ENCODE data around the gene POMZP3. TPM values are rescaled to one million over a fixed set of nuclear protein-coding genes. Genes with fewer than 3 reads are reported as not detected.
"Not testable (repeated sequence)": the region's sequence is repeated elsewhere in the genome, so short reads cannot be mapped to it uniquely, and the experiment has no call there.

POMZP3 gene
- 9.5 TPM for polyA plus RNA-seq (2012; ENCODE audit: insufficient read depth, insufficient read length)

- DNase-seq (ENCODE audit: low read depth, low spot score) = not testable (repeated sequence)
- H3K4me3 ChIP-seq (ENCODE audit: low read length) = peak within 1 kb of the TSS; percentile 58
Observed at GRCh38 chr7:76626989-76627642, at the start of gene POMZP3. TSS of gene POMZP3 (minus strand) at chr7:76627279. CDS start at chr7:76626064, 1,215 bp downstream.

- not testable (repeated sequence) for H3K4me3 ChIP-seq (ENCODE audit: low read length); DNase-seq (ENCODE audit: low read depth, low spot score)
Observed at GRCh38 chr7:76675783-76676182, 48.7 kb upstream of the POMZP3 start.

GRCh38 chr7:76673346-76673745 lies 46.3 kb upstream of the POMZP3 start:
- not testable (repeated sequence) for DNase-seq (ENCODE audit: low read depth, low spot score); H3K4me3 ChIP-seq (ENCODE audit: low read length)

DNA sequence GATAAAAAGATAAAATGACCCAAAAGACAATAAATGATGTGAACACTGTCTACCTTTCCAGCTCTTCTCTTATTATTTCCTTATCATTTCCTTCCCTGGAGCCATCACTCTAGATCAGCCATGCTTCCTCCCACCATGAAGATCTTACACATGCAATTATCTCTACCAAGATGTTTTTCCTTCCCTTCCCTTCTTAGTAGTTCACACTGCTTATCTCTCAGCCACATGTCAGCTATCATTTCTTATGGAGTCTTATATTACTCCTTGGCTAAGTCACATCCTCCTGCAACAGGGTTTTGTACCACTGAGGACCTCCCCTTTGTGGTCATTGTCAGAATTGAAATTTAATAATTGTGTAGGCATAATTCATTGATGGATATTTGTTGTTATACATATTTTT lies 32.1 kb upstream of the POMZP3 start:
- not testable (repeated sequence) for DNase-seq (ENCODE audit: low read depth, low spot score); H3K4me3 ChIP-seq (ENCODE audit: low read length)

GRCh38 chr7:76656425-76656824 lies 29.3 kb upstream of the POMZP3 start:
- not testable (repeated sequence) for H3K4me3 ChIP-seq (ENCODE audit: low read length); DNase-seq (ENCODE audit: low read depth, low spot score)

- not testable (repeated sequence) for DNase-seq (ENCODE audit: low read depth, low spot score); H3K4me3 ChIP-seq (ENCODE audit: low read length)
Observed at GRCh38 chr7:76642620-76643019, 15.5 kb upstream of the POMZP3 start.

- not testable (repeated sequence) for DNase-seq (ENCODE audit: low read depth, low spot score); H3K4me3 ChIP-seq (ENCODE audit: low read length)
Observed at GRCh38 chr7:76637061-76637691, 10.1 kb upstream of the POMZP3 start.

- H3K4me3 ChIP-seq (ENCODE audit: low read length) = peak overlapping the region; percentile 57
- DNase-seq (ENCODE audit: low read depth, low spot score) = not testable (repeated sequence)
Observed at GRCh38 chr7:76626581-76626980, 498 bp downstream of the POMZP3 start.

DNA sequence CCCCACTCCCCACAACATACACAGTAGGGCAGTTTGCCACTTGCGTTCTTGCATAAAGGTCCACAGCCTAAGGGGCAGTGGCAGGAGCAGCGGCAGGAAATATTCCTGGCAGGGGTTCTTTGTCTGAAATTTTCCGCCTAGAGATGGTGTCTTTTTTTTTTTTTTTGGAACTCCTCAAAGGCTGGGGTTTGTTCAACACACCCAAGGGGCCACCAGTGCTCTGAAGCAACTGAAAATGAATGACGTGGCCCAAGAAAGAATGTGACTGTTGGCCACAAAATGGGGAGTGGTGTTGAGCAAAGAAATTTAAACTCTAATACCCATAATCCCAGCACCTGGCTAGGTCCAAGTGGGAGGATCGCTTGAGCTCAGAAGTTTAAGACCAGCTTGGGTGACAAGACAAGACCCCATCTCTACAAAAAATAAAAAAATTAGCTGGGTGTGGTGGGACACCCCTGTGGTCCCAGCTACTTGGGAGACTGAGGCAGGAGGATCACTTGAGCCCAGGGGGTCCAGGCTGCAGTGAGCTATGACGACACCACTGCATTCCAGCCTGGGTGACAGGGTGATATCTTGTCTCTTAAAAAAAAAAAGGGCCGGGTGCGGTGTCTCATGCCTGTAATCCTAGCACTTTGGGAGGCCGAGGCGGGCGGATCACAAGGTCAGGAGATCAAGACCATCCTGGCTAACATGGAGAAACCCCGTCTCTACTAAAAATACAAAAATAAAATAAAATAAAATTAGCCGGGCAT lies 7.5 kb downstream of the POMZP3 start:
- not testable (repeated sequence) for DNase-seq (ENCODE audit: low read depth, low spot score); H3K4me3 ChIP-seq (ENCODE audit: low read length)

GRCh38 chr7:76613783-76614182 lies 13.3 kb downstream of the POMZP3 start:
- peak; percentile 22 for DNase-seq (ENCODE audit: low read depth, low spot score)
- not testable (repeated sequence) for H3K4me3 ChIP-seq (ENCODE audit: low read length)

GRCh38 chr7:76612232-76612631 lies 14.8 kb downstream of the POMZP3 start:
- H3K4me3 ChIP-seq (ENCODE audit: low read length); DNase-seq (ENCODE audit: low read depth, low spot score): not testable (repeated sequence)

- DNase-seq (ENCODE audit: low read depth, low spot score); H3K4me3 ChIP-seq (ENCODE audit: low read length): not testable (repeated sequence)
Observed at GRCh38 chr7:76609864-76610263, 17.2 kb downstream of the POMZP3 start.

- DNase-seq (ENCODE audit: low read depth, low spot score); H3K4me3 ChIP-seq (ENCODE audit: low read length): not testable (repeated sequence)
Observed at GRCh38 chr7:76608469-76608868, 18.6 kb downstream of the POMZP3 start.

DNA sequence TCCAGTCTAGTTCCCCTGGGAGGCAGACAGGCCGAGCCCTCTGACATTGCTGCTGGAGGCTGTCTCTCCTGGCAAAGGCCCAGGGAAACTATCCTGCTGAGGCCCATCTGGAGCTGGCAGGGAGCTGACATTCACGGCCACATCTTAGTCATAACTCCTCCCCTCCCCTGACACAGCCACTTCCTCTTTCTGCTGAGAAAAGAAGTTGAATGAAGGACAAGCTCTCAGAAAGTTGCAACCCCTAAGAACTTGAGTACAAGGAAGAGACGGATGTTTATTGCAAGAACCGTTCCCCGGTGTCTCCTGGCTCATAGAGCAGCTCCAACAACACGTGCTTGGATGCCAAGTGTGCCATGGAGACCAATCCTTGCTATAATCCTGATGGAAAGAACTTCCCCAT lies 21.1 kb downstream of the POMZP3 start:
- H3K4me3 ChIP-seq (ENCODE audit: low read length) = not testable (repeated sequence)
- DNase-seq (ENCODE audit: low read depth, low spot score) = peak; percentile 57

DNA sequence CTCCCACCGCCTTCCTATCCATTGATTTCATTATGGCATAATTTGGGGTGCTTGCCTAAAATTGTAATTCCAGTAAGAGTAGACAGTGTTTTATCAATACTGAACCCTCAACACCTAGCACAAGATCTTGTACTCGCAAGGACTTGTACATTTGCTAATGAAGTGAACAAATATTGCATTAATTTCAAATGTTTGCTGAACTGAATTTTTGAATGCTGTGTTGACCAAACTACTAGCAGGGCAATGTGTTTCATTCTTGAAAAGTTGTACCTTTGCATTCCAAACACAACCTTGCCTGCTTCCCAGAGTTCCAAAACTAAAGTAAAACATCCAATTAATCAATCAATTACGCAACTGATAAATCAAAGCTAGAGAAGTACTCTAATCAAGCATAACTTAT lies 26.4 kb downstream of the POMZP3 start:
- DNase-seq (ENCODE audit: low read depth, low spot score); H3K4me3 ChIP-seq (ENCODE audit: low read length): not testable (repeated sequence)

GRCh38 chr7:76600116-76600482 lies 27.0 kb downstream of the POMZP3 start:
- not testable (repeated sequence) for DNase-seq (ENCODE audit: low read depth, low spot score); H3K4me3 ChIP-seq (ENCODE audit: low read length)

GRCh38 chr7:76598590-76599264 lies 28.4 kb downstream of the POMZP3 start:
- H3K4me3 ChIP-seq (ENCODE audit: low read length); DNase-seq (ENCODE audit: low read depth, low spot score): not testable (repeated sequence)

GRCh38 chr7:76597288-76597687 lies 29.8 kb downstream of the POMZP3 start:
- H3K4me3 ChIP-seq (ENCODE audit: low read length); DNase-seq (ENCODE audit: low read depth, low spot score): not testable (repeated sequence)

DNA sequence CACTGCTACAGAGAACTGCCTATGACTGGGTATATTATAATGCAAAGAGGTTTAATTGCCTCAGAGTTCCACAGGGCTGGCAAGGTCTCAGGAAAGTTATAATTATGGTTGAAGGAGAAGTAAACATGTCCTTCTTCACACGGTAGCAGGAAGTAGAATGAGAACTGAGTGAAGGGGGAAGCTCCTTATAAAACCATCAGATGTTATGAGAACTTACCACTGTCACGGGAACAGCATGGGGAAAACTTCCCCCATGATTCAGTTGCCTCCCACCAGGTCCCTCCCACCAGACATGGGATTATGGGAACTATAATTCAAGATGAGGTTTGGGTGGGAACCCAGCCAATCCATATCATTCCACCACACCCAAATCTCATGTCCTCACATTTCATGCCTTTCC lies 34.4 kb downstream of the POMZP3 start:
- not testable (repeated sequence) for H3K4me3 ChIP-seq (ENCODE audit: low read length); DNase-seq (ENCODE audit: low read depth, low spot score)
